HG03045 (cell line): ENCODE results near the gene SERGEF.

ENCODE experiments used
- ATAC-seq: cut with Tn5 transposase; IDR thresholded peaks from one replicate; pipeline ENCODE4 v1.9.1; 2021; ENCODE audit warnings: mild to moderate bottlenecking, moderate library complexity; ENCODE audit not compliant: unreplicated experiment

The SERGEF gene

DNA sequence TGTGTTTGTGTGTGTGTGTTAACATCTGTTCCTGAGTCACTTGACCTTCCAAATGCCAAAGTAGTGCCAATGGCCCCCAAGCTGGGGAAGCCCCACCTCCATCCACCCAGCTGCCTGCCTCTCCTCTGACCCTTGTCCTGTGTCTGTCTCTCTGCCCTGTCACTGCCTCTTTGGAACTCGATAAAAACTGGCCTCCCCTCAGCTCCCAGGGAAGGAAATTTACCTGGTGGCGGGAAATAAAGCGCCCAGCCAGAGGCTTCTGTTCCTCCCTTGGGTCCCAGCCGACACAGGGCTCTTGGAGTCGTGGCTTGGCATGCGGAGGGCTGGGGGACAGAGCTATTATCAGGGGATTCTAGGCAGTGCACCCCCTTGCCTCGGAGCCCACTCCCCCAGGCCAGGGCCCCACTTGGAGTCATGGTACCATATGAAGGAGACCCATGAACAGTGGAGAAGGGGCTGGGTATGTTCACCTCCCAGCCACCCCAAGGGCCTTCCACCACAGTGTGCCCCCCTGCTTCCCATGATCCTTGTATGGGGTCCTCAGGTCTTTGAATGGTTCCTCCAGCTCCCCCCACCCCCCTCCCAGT is 272.1 kb downstream of the SERGEF start:
- no peak for ATAC-seq

DNA sequence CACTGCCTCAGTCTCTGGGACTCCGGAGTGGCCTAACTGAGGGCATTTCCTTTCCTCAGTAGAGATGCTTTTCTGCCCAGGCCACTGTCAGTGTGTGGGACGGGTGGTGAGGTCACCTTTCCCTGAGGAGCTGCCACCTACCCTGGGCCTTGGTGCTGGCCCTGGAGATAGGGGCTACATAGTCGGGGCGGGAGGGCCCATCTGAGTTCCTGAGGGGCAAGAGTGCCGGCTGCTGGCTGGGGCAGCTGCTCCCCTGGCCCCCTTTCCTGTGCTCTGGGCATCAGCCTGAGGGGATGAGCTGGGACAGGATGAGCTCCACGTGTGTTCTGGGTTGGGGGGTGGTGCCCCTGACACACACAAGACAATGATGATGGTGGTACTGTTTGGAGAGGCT is 272.9 kb downstream of the SERGEF start:
- no peak for ATAC-seq

DNA sequence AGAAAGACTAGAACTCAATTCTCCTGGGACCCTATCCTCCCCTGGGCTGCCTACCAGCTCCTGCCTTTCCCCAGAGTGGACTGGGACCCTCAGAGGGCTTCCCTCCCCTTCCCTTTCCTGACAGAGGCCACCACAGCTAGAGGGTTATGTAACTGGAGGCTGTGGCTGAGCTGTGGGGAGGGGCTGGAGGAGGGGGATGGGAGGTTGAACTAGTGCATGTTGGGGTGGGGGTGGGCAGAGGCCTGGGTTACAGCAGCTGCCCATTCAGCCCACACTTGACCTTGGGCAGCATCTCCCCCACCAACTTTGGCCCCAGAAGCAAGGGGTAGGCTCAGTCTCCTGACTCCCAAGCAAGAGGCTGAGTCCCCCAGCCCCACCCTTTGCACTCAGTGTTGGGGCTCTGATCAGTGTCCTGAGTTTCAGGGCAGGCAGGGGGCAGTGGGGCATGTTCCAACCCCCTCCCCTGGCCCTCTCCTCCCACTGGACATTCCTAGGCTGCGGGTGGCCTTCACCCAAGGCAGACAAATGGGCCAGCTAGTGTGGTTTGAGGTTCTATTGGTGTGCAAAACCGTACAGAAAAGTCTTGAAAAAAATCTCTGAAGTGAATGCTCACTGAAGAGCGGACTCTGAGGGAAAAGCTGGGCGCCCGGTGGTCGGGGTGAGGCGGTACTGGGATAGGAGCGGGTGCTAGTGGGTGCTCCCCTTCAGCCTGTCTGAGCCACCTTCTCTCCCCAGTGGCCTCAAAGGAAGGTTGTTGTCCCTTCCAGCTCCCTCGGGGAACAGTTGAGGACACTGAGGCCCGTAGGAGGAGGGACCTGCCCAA is 274.5 kb downstream of the SERGEF start:
- no peak for ATAC-seq
